Liver (tissue), 9 donors: ENCODE results near the gene DHRSX. TPM values are rescaled to one million over a fixed set of nuclear protein-coding genes. Genes with fewer than 3 reads are reported as not detected.

Experiments
- DNase-seq: peaks from one replicate; pipeline ENCODE4 v3.0.0-alpha.2; 2017; ENCODE audit warnings: low spot score
- H3K27ac ChIP-seq, 2 donors: one replicate each; pipeline ENCODE4 v1.7.0; 2013; ENCODE audit warnings: inconsistent platforms in 2 of 2, low read length in 2 of 2, control low read depth in 1 of 2, low read depth in 1 of 2, mild to moderate bottlenecking in 1 of 2
- H3K27me3 ChIP-seq, 4 donors: one replicate each; pipeline versions ENCODE4 v1.6.1 to v1.7.0; 2013; ENCODE audit warnings: low read length in 3 of 4, inconsistent platforms in 1 of 4, mild to moderate bottlenecking in 1 of 4, moderate library complexity in 1 of 4; ENCODE audit not compliant: control insufficient read depth in 4 of 4, insufficient read depth in 4 of 4
- H3K36me3 ChIP-seq, 4 donors: one replicate each; pipeline versions ENCODE4 v1.6.1 to v1.7.0; 2013; ENCODE audit warnings: low read length in 3 of 4, mild to moderate bottlenecking in 3 of 4, low read depth in 1 of 4, moderate library complexity in 1 of 4; ENCODE audit not compliant: control insufficient read depth in 4 of 4, insufficient read depth in 3 of 4
- H3K4me1 ChIP-seq, 4 donors: one replicate each; pipeline versions ENCODE4 v1.6.1 to v1.7.0; 2013; ENCODE audit warnings: low read length in 3 of 4, mild to moderate bottlenecking in 3 of 4, moderate library complexity in 1 of 4; ENCODE audit not compliant: control insufficient read depth in 4 of 4, insufficient read depth in 4 of 4
- H3K4me3 ChIP-seq, 3 donors: one replicate each; pipeline versions ENCODE4 v1.6.1 to v1.7.0; 2013; ENCODE audit warnings: low read length in 3 of 3, control low read depth in 1 of 3, low read depth in 1 of 3, mild to moderate bottlenecking in 1 of 3
- H3K9ac ChIP-seq, 2 donors: one replicate each; pipeline ENCODE4 v1.7.0; 2013; ENCODE audit warnings: low read length in 2 of 2, mild to moderate bottlenecking in 2 of 2, moderate library complexity in 2 of 2, control low read depth in 1 of 2, low read depth in 1 of 2
- H3K9me3 ChIP-seq, 4 donors: one replicate each; pipeline versions ENCODE4 v1.6.1 to v1.7.0; 2013; ENCODE audit warnings: low read length in 3 of 4; ENCODE audit not compliant: control insufficient read depth in 4 of 4
- CTCF ChIP-seq: fragments of 150-350 bp; IDR thresholded peaks from 2 replicates; pipeline ENCODE4 v1.5.1; 2017; ENCODE audit warnings: improper control_type of control experiment, low read depth, low read length; ENCODE audit not compliant: missing input control
- EGR1 ChIP-seq, 2 donors: IDR thresholded peaks; 2 replicates each; pipeline ENCODE4 v1.6.1; 2016 to 2018; ENCODE audit warnings: antibody characterized with exemption in 2 of 2, low read depth in 2 of 2
- FOXA1 ChIP-seq: IDR thresholded peaks from 2 replicates; pipeline ENCODE4 v1.6.1; 2016; ENCODE audit warnings: antibody characterized with exemption
- FOXA2 ChIP-seq: IDR thresholded peaks from 2 replicates; pipeline ENCODE4 v1.6.1; 2016; ENCODE audit warnings: antibody characterized with exemption
- GABPA ChIP-seq, 2 donors: IDR thresholded peaks in 1 of 2; conservative IDR thresholded peaks in 1 of 2; 2 replicates each; pipeline ENCODE4 v1.6.1; 2016; ENCODE audit warnings: antibody characterized with exemption in 2 of 2, mild to moderate bottlenecking in 1 of 2, moderate library complexity in 1 of 2
- HNF4A ChIP-seq, 2 donors: conservative IDR thresholded peaks; 2 replicates each; pipeline ENCODE4 v1.6.1; 2016; ENCODE audit warnings: antibody characterized with exemption in 2 of 2, mild to moderate bottlenecking in 2 of 2
- HNF4G ChIP-seq: IDR thresholded peaks from 2 replicates; pipeline ENCODE4 v1.6.1; 2016; ENCODE audit warnings: antibody characterized with exemption
- JUND ChIP-seq, 2 donors: IDR thresholded peaks; 2 replicates each; pipeline ENCODE4 v1.6.1; 2016; ENCODE audit warnings: antibody characterized with exemption in 2 of 2
- NR2F2 ChIP-seq: IDR thresholded peaks from 2 replicates; pipeline ENCODE4 v1.6.1; 2016; ENCODE audit warnings: antibody characterized with exemption
- RAD21 ChIP-seq, 2 donors: IDR thresholded peaks; 2 replicates each; pipeline ENCODE4 v1.6.1; 2016; ENCODE audit warnings: antibody characterized with exemption in 2 of 2, mild to moderate bottlenecking in 2 of 2
- REST ChIP-seq: IDR thresholded peaks from 2 replicates; pipeline ENCODE4 v1.6.1; 2016; ENCODE audit warnings: antibody characterized with exemption, mild to moderate bottlenecking
- RXRA ChIP-seq, 2 donors: IDR thresholded peaks; 2 replicates each; pipeline ENCODE4 v1.6.1; 2017 to 2018; ENCODE audit warnings: antibody characterized with exemption in 2 of 2, mild to moderate bottlenecking in 1 of 2
- TAF1 ChIP-seq: conservative IDR thresholded peaks from 2 replicates; pipeline ENCODE4 v1.6.1; 2016; ENCODE audit warnings: antibody characterized with exemption, mild to moderate bottlenecking
- whole genome bisulfite sequencing: extraction: QIAGEN DNeasy Blood & Tissue Kit; methylation state at CpG from one replicate; pipeline ENCODE4 v1.1.7; 2013; 5-methylcytosine and 5-hydroxymethylcytosine counted together
- polyA plus RNA-seq, 2 donors: library from polyadenylated mRNA; stranded (reverse) in 1 of 2; unstranded in 1 of 2; fragments of 200-250 nt in 1 of 2; fragments of >200 nt in 1 of 2; fragmentation: Nextera tagmentation in 1 of 2; extraction: Ambion mirVana in 1 of 2; gene quantifications; one replicate each; pipeline versions ENCODE4 v1.2.1 to v1.2.3, GENCODE V29; 2013 to 2015
- total RNA-seq, 2 donors: library from RNA; depleted of rRNA; stranded (reverse); fragments of >200 nt; gene quantifications; one replicate each; pipeline ENCODE4 v1.2.3, GENCODE V29; 2014
- TF ChIP-seq, protein P1 (sequence below): IDR thresholded peaks from 2 replicates; pipeline ENCODE4 v1.6.1; 2016; ENCODE audit warnings: antibody characterized with exemption
- TF ChIP-seq, protein P2 (sequence below): IDR thresholded peaks from 2 replicates; pipeline ENCODE4 v1.6.1; 2016; ENCODE audit warnings: antibody characterized with exemption
- TF ChIP-seq, protein P3 (sequence below): IDR thresholded peaks from 2 replicates; pipeline ENCODE4 v1.6.1; 2016; ENCODE audit warnings: antibody characterized with exemption
- donor health status: healthy.
- donor health status: healthy.
- donor health status: healthy.
- donor health status: healthy.
- donor health status: healthy.

DHRSX gene
- total and polyA plus RNA-seq, 4 donors: 17.2 to 35.2 (median 23.3) TPM

- Histone ChIP-seq H3K27ac (no peak overlapping the region), H3K4me1 (no peaks in the 10 kb centered on the region), H3K9me3 (no peaks in the 10 kb centered on the region), H3K9ac (no peak overlapping the region), H3K4me3 (no peak overlapping the region), H3K36me3 (no peaks in the 10 kb centered on the region), H3K27me3 (no peaks in the 10 kb centered on the region)
- DNase-seq: no peak
- WGBS: 37% methylated on average over 15 of the region's 15 CpGs
- no peak for TF ChIP-seq RXRA (IDR thresholded peaks at IDR 0.05)
- no peak for TF ChIP-seq NR2F2
- TF ChIP-seq, protein P1, sequence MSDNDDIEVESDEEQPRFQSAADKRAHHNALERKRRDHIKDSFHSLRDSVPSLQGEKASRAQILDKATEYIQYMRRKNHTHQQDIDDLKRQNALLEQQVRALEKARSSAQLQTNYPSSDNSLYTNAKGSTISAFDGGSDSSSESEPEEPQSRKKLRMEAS: no peak
- no peak for TF ChIP-seq TAF1
- no peak for TF ChIP-seq GABPA (IDR thresholded peaks at IDR 0.05 in 1 of 2, conservative IDR thresholded peaks at IDR 0.05 in 1 of 2)
- no peak for TF ChIP-seq HNF4A (conservative IDR thresholded peaks at IDR 0.05)
- TF ChIP-seq FOXA1: no peak
- TF ChIP-seq HNF4G: no peak
- no peak for TF ChIP-seq RAD21 (IDR thresholded peaks at IDR 0.05)
- TF ChIP-seq FOXA2: no peak
- TF ChIP-seq, protein P2, sequence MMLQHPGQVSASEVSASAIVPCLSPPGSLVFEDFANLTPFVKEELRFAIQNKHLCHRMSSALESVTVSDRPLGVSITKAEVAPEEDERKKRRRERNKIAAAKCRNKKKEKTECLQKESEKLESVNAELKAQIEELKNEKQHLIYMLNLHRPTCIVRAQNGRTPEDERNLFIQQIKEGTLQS: no peak
- TF ChIP-seq, protein P3, sequence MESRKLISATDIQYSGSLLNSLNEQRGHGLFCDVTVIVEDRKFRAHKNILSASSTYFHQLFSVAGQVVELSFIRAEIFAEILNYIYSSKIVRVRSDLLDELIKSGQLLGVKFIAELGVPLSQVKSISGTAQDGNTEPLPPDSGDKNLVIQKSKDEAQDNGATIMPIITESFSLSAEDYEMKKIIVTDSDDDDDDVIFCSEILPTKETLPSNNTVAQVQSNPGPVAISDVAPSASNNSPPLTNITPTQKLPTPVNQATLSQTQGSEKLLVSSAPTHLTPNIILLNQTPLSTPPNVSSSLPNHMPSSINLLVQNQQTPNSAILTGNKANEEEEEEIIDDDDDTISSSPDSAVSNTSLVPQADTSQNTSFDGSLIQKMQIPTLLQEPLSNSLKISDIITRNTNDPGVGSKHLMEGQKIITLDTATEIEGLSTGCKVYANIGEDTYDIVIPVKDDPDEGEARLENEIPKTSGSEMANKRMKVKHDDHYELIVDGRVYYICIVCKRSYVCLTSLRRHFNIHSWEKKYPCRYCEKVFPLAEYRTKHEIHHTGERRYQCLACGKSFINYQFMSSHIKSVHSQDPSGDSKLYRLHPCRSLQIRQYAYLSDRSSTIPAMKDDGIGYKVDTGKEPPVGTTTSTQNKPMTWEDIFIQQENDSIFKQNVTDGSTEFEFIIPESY: no peak
- no peak for TF ChIP-seq REST
- TF ChIP-seq EGR1 (IDR thresholded peaks at IDR 0.05; ENCODE audit: low read depth in 2 of 2): no peak
- TF ChIP-seq JUND (IDR thresholded peaks at IDR 0.05): no peak
- TF ChIP-seq CTCF: no peak
These were observed 20.5 kb upstream of the DHRSX start for GRCh38 chrX:2521092-2521926.
